Smooth muscle cell of the pulmonary artery (primary cell): ENCODE data around the gene ATP6V1F. TPM values are rescaled to one million over a fixed set of nuclear protein-coding genes. Genes with fewer than 3 reads are reported as not detected.

Experiments used
- total RNA-seq: library from RNA; depleted of rRNA; stranded (reverse); fragments of >200 nt; gene quantifications from 2 replicates; pipeline ENCODE4 v1.2.3, GENCODE V29; 2014

ATP6V1F gene, protein sequence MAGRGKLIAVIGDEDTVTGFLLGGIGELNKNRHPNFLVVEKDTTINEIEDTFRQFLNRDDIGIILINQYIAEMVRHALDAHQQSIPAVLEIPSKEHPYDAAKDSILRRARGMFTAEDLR
- 87.7 and 101 TPM in 2 replicates for total RNA-seq

GRCh38 chr7:128862571-128863432 lies at the start of gene ATP6V1F:
Gene ATP6V1F (plus strand): TSS chr7:128862856. CDS start chr7:128862905, 49 bp downstream.

GRCh38 chr7:128830231-128831177 lies 32.2 kb upstream of the ATP6V1F start, which contains the start of gene FLNC:
Gene FLNC (plus strand): TSS chr7:128830406. CDS start chr7:128830638, 232 bp downstream.

GRCh38 chr7:128910569-128910945 lies 47.9 kb downstream of the ATP6V1F start, which contains the start of gene KCP:
Gene KCP (minus strand): TSS chr7:128910709. CDS start chr7:128910676, 33 bp downstream.

Other genes with a start within 250 kb of the ATP6V1F start
- 1.3 and 1.4 TPM in 2 replicates for gene GARIN1A, start 190.6 kb upstream of the ATP6V1F start, total RNA-seq
- 911 and 1,126 TPM in 2 replicates for gene CALU, start 123.5 kb upstream of the ATP6V1F start, total RNA-seq
- not detected in 2 replicates for gene OPN1SW, start 87.1 kb upstream of the ATP6V1F start, total RNA-seq
- 6.3 and 7.5 TPM in 2 replicates for gene CCDC136, start 70.9 kb upstream of the ATP6V1F start, total RNA-seq
- gene FLNC, start 32.5 kb upstream of the ATP6V1F start, total RNA-seq: 324 and 363 TPM in 2 replicates
- 0.69 and 0.78 TPM in 2 replicates for gene KCP, start 47.9 kb downstream of the ATP6V1F start, total RNA-seq
- gene IRF5, start 75.1 kb downstream of the ATP6V1F start, total RNA-seq: 0.13 TPM in 2 replicates
- 58.7 and 67.2 TPM in 2 replicates for gene TNPO3, start 192.3 kb downstream of the ATP6V1F start, total RNA-seq